NCI-H187 (cell line): ENCODE measurements around the gene PPP1R1C.
"Not testable (repeated sequence)": the region's sequence is repeated elsewhere in the genome, so short reads cannot be mapped to it uniquely, and the experiment has no call there.

Experiments used
- DNase-seq, 2 experiments: peaks; one replicate each; lab custom pipeline; 2025; lab: John Stamatoyannopoulos, UW

The PPP1R1C gene

DNA sequence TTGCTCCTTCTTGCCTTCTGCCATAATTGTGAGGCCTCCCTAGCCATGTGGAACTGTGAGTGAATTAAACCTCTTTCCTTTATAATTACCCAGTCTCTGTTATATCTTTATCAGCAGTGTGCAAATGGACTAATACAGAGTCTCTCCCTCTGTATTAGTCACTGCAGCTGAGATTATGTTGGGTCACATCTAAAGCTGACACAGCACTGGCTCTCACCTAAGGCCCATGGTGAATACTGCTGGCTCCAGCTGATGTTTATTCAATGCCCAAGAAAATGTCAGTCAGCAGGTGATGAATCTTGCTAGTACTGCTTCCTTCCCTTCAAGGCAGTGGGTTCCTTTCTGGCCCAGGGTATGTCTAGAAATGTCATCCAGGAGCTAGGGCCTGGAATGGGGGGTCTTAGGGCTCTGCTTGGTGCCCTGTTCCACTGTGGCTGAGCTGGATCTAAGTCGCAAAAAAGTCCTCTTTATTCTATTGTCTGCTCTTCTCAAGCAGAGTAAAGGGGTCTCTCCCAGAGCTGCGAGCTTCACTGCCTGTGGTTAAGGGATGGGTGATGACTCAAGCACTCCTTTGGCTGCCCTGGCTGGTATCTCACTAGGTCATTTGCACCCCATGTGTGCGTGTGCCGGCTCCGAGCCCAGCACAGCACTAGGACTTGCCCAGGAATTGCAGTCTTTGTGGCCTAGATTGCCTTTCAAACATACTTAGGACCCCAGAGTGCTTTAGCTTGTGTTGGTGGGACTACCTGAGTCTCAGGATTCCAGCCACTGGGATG lies 29.9 kb downstream of the PPP1R1C start:
- no peak for DNase-seq

DNA sequence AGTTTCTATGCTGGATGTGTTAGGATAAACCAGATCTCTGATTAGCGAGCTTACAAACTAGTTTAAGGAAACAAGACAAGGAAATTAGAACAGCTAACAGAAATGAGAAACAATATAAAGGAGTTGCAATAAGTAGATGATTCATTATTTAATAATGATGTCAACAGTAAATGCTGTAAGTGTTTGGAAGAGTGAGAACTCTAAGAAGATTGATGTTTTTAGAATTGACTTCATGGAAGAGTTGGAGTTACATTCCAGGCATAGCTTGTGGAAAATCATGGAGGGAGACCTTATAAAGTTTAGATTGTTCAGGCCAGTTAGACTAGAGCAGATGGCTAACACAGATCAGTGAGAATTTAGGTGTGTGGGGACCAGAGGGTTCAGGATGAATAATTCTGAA lies 32.6 kb downstream of the PPP1R1C start:
- no peak for DNase-seq

DNA sequence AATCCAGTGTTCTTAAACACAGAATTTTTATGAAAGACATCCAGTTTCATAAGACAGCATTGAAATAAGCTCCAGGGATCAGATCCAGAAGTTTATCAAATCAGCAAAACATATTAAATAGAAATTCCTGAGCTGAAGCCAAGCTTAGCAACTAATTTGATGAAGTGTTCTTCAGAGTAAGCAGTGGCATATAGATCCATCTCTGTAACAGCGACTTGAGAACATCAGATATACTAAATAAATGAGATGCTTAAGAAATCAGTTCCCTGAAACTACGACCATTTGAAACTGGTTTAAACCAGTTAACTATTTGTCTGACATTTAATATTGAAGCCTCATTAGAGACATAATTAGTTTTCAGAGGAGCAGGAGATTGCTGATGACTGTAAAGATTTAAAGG lies 34.1 kb downstream of the PPP1R1C start:
- DNase-seq, result no peak

DNA sequence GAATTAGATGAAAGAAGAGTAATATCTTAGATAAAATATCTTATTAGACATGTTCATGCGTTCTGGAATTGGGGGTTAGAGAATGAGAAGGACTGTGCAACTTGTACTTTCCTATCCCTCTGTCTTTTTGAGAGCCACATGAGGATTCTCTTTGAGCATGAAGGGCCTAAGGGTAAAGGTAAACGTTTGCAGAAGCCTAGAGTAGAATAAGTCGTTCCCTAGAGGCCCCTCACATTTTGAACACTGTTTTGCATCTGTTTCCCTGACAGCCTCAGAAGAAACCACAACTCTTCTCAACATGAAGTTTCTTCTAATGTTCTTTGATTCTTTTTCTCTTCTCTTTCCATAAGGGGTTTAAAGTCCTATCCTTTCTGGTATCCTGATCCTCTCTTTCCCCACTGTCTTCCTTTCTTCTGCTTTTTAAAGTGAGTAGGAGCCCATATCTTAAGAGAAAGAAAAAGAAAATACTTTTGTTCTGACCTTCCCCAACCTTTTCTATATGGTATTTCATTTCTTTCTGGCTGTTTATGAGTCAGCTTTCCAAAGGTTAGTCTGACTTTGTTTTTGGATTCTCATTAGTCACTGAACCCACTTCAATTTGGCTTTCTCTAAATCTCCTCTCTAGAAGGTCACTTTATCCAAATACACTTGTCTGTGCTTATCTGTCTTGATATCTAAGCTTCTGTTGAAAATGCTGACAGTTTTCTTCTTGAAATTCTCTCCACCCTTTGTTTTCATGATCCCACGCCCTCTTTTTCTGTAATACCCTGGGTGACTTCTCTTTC lies 34.8 kb downstream of the PPP1R1C start:
- DNase-seq, result no peak

DNA sequence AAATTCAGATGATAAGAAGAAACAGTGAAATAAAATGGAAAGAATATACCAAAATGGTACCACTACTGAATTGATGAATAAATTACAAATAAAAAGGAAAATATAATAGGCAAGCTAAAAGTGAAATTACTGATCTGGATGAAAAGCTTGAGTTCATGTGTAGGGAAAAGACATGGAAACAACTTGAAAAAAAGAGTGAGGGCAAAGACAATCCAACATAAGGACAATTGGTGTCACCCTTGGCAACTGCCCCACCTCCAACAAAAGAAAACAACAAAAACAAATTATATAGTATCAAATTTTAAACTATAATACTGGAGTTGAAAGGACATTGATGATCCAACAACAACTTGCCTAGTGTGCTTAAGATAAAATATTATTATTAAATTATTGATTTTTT lies 37.6 kb downstream of the PPP1R1C start:
- DNase-seq, result no peak

DNA sequence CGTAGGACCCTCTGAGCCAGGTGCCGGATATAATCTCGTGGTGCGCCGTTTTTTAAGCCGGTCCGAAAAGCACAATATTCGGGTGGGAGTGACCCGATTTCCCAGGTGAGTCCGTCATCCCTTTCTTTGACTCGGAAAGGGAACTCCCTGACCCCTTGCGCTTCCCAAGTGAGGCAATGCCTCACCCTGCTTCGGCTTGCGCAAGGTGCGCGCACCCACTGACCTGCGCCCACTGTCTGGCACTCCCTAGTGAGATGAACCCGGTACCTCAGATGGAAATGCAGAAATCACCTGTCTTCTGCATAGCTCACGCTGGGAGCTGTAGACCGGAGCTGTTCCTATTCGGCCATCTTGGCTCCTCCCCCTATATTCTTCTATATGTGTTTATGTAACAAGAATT lies 45.2 kb downstream of the PPP1R1C start:
- not testable (repeated sequence) for DNase-seq

DNA sequence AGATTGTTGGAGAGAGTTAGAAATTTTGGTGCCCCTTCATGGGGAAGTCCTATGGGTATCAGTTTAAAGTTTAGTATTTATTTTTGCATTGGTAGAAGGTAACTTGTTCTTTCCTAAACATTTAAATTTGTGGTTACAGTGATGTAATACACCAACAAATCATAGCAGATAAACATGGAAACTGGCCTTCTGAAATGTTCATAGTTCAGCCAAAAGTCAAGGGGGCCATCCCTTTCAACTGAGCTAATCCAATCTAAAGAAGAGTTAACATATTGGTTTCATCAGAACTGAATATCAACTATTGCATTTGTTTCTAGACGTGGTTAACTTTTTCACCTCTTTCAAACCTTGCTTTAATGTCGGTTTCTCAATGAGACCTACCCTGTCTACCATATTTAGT lies 46.3 kb downstream of the PPP1R1C start:
- no peak for DNase-seq

DNA sequence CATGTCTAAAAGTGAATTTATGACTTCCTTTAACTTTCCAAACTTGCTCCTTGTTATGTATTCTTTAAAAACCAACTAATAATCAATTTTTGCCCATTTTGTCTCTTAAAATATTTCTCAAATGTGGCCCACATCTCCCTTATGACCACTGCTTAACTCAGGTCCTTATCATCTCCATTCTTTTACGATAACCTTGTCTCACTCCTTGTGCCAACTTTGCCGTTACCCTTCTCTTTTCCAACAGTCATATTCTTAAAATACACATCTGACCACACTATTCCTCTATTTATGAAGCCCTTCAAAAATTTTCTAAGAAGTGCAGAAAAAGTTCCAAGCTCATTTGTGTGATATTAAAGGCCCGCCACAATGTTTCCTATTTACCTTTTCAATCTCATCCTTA lies 47.8 kb downstream of the PPP1R1C start:
- DNase-seq, result no peak

DNA sequence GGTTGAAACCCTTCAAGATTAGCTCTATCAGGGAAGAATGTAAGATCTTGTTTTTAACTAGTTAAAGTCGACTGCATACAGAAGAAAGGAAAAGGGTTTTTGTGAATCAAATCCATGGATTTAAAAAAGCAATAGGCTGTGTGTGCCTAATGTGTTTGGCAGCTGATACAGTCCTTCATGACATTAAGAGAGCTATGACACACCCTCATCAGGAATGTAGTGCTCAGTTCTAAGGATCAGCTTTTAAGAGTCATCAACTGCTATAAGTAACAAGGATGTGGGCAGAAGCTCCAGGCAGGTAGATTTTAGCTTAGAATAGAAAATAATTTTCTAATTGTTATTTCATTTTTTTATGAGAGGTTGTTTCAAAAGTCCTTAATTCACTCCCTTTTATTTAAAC lies 52.9 kb downstream of the PPP1R1C start:
- DNase-seq, result no peak

DNA sequence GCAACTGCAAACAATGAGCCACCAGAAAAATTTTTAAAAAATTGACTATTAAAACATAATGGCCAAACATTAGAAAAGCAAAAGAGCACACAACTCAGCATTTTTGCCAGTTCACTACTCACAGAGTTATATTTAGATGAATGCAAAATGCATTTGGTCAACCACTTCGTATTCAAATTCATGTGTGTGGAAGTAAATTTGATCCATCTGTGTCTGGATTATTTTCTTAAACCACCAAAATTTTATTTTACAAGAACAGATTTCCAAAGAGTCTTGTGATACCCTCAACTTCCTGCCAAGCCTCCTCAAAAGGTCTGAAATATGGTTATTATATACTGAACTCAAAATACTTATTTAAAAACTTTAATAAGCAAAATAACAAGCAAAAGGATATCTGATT lies 57.4 kb downstream of the PPP1R1C start:
- no peak for DNase-seq

DNA sequence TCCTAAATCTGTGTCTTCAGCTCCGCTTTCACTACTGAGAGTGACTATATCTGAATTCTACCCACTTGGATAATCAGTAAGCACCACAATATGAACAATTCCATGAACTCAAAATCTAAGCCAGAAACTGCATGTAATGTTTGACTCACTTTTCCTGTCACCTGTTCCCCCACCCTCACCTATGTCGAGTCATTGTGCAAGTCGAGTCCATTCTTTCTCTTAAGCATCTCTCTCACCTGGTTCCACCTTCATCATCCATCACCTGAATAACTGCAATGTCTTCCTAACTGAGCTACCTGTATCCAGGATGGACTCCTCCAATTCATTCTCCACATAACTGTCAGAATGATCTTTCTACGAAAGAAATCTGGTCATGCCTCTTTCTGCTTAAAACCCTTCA lies 58.2 kb downstream of the PPP1R1C start:
- DNase-seq, result no peak

DNA sequence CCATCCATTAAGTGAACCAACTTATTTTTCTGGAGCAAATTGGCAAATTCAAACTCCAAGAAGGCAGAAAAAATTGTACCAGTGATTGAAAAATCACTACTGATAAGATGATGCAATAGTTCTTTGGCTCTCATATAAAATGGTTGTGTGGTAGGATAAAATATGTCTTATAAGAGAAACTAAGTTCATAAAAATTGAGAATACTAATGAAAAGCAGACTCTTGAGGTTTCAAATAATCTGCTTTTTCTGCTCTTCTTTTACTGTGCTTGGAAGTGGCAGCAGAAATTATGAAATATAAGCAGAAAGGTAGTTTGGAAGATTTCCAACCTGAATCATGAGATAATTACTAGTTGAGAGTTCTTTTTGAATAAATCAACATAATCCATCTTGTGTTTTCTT lies 61.9 kb downstream of the PPP1R1C start:
- DNase-seq, result no peak

DNA sequence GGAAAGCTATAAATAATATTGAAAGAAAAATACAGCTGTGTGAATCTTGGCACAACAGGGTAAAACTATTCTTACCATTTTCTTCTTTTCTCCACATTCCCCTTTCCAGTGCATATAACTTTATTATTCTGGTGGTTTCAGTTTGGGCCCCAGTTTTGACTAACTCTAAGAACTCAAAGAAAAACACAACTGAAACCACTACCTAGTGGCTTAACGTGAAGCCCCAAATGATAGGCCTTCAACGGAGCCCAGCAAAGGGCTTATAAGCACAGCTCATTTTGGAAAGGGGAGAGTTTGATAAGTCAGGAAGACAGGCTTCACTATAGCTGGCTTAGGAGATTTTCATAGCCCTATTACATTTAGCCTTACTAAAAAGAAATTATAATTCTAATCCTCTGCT lies 62.4 kb downstream of the PPP1R1C start:
- no peak for DNase-seq

DNA sequence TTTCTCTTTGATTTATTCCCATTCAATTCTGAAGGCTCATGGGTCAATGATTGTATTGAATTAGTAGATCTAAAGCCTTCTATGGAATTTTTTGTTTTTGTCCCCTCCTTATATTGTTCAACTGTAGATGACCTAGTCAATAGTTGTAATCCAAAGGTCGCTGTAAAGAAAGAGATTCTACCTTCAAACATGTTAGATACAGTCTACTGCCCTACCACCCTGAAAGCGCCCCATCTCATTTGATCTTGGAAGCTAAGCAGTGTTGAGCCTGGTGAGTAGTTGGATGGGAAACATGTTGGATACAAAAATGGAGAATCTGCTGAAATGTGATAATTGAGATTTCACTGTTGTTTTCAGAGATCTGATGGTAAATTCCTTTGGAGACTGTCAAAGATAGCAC lies 63.0 kb downstream of the PPP1R1C start:
- no peak for DNase-seq

DNA sequence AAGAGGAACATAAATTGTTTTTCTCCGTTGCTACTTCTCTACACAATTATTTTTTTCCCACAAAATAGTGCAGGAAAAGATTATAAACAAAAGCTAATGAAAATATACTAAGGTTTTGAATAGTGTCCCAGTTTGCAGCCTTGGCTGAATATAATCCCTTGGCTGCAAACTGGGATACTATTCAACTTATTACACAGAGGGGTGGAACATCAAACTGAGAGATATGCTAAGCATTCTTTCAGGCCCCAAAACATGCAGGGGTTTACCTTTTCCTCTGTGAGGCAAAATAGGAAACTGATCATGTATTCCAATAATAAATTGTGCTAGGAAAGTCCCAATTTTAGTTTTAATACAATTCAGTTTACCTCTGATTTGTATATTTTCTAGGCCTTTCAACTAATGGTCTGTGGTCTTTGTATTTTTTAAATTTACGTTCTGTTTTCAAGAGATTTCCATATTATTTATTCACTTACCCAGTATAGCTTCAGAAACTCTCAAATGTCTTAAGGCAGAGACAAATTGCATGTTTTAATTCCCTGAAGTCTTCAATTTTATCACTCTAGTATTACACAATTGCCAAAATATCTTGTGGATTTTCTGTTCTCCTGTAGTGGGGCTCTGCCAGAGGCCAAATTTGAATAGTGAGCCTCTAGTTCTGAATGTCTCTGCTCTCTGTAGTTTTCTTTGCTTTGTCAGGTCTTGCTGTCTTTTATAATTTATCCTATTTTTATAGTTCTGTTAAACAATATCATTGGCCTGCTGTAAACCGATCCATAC lies 63.9 kb downstream of the PPP1R1C start:
- DNase-seq, result no peak

DNA sequence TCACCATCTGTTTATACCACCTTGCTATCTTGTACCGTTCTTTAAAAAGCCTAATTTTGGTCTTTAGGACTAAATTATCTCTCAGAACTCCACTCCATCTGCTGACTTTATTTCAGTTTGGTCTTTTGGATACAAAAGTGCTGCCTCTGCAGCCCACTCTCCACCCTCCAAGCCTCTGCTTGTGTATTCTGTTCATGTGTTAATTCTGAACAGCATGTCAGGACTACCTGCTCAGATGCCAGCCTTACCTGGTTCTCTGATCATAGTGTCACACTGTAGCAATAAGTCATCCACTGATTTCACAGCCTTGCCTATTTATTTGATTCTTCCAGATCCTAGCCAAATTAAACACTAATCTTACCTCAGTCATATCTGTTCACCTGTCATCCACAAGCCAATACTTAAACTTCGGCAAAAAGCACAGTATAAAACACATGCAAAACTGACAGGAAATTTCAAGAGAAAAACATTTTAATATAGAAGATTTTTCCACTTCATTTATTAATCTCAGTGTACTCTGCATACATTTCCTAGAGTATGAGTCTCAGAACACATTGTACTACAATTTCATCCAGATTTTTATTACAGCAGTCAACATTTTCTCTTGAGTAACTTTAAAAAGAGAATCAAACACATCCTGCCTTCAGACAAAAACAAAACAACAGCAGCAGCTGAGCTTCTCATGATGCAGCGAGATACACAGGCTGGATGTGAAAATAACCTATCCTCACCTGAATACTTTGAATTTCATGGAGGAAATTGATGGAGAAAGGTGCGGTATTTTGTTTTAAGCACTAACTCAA lies 64.9 kb downstream of the PPP1R1C start:
- DNase-seq, result no peak

DNA sequence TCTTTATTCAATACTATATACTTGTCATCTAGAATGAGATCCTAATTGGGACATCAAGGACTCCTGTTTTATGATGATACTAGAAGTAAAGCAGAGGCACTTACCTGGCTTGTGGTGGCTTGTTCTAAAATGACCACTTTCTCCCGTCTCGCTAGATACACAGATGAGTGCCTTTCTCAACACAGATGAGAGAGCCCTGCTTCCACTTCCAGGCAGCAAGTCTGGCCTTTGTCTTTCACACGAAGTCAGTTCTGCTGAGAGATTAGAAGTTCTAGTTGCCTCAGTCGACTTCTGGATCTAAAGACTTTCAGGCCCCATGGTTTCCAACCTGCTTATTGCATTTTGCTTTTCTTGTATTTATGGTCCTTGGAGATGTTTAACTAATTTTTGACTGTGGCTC lies 70.3 kb downstream of the PPP1R1C start:
- DNase-seq, result no peak

DNA sequence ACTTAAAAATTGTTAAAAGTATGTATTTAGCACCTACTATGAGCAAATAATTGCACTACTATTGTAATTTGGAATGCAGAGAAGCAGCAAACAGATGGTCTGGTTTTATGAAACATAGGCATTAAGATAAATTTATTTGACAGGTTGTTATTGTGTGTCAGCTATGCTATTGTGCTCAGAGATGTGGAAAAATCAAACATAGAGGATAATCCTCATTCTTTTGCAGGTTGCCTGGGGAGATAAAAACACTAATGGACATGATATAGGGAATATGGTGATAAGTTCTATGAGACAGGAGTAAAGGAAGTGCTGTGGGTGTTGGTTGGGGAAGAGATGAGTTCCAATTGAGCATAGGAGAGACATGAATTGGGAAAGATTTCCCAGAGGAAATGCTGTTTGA lies 71.3 kb downstream of the PPP1R1C start:
- DNase-seq, result no peak

DNA sequence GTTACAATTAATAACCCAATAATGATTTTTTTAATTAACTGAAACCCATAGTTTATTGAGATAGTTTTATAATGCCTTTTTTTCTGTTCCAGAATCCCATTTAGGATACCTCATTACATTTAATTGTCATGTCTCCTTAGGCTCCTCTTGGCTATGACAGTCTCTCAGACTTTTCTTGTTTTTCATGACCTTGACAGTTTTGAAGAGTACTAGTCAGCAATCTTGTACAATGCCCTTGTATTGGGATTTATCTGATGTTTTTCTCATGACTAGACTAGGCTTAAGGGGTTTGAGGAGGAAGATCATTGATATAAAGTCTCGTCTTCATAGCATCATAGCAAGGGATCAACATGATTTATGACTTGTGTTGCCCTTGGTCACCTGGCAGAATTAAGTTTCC lies 72.4 kb downstream of the PPP1R1C start:
- no peak for DNase-seq

DNA sequence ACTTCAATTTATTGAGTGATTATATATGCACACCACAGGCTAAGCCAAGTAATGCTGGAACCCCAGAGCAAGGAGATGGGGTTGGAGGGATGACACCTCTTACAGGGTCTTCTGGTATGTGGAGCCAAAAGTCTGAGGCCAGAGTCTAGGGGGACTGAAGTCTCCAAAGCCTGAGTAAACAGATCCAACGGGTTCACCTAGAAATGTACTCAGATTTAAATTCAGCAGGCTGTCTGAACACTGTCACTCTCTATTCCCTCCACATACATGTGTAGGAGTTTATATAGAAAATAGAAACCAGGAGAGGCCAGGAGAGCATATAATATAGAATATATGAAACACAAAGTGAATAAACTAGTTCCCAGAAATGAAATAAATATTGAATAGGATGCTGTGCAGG lies 76.1 kb downstream of the PPP1R1C start:
- no peak for DNase-seq

DNA sequence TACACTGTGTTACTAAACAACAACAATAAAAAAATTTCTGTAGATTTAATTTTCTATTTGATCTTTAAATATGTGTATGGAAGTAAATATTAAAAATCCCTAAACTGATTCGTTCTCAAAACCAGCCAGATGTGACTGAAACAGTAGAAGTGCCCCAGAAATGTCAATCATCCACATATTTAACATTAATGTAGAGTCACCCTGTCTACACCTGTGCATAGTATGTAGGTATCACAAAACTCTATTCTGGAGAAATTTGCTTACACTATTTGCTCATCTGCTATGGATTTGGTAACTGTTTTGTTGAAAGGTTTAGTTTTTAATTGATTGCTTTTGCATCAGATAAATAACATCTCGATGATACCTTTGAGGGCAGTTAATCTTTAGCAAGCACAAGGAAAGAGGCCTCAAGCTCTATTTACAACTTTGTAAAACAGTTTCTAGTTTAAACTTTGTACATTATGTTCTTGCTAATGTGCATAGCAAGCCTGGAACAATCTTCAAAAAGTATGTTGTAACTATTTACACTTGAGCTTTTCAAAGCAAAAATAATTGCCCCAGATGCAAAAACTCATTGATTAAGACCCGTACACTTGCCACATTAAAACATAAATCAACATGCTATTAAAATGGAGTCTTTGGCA lies 76.8 kb downstream of the PPP1R1C start:
- no peak for DNase-seq
